Measurements from ENCODE around the gene ATP6AP1. TPM values are rescaled to one million over a fixed set of nuclear protein-coding genes. Genes with fewer than 3 reads are reported as not detected.

The ATP6AP1 gene
- total and polyA plus RNA-seq, 9 of the 15 experiments (the other 6 are each of a cell fraction or from before 2014, with no cell fraction given), result 8.3 to 90.5 (median 52.9) TPM

DNA sequence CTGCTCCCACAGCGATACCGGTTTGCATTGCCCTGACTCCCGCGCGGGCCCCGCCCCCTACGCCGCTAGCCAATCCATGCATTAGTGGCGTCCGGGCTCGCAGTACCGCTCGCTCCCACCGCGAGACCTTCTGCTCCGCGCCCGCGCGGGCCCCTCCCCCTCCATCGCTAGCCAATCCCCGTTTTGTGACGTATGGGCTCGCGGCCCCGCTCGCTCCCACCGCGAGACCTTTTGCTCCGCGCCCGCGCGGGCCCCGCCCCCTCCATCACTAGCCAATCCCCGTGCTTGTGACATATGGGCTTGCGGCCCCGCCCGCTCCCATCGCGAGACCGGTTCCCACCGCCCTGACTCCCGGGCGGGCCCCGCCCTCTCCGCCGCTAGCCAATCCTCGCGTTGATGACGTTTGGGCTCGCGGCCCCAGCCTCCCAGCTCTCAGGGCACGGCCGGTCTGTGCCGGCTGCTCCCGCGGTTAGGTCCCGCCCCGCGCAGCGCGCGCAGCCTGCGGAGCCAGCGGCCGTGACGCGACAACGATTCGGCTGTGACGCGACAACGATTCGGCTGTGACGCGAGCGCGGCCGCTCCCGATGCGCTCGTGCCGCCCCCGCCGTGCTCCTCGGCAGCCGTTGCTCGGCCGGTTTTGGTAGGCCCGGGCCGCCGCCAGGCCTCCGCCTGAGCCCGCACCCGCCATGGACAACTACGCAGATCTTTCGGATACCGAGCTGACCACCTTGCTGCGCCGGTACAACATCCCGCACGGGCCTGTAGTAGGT, 49.5 kb upstream of the ATP6AP1 start, which contains the start of gene EMD (continued):
- TF ChIP-seq, protein P1, sequence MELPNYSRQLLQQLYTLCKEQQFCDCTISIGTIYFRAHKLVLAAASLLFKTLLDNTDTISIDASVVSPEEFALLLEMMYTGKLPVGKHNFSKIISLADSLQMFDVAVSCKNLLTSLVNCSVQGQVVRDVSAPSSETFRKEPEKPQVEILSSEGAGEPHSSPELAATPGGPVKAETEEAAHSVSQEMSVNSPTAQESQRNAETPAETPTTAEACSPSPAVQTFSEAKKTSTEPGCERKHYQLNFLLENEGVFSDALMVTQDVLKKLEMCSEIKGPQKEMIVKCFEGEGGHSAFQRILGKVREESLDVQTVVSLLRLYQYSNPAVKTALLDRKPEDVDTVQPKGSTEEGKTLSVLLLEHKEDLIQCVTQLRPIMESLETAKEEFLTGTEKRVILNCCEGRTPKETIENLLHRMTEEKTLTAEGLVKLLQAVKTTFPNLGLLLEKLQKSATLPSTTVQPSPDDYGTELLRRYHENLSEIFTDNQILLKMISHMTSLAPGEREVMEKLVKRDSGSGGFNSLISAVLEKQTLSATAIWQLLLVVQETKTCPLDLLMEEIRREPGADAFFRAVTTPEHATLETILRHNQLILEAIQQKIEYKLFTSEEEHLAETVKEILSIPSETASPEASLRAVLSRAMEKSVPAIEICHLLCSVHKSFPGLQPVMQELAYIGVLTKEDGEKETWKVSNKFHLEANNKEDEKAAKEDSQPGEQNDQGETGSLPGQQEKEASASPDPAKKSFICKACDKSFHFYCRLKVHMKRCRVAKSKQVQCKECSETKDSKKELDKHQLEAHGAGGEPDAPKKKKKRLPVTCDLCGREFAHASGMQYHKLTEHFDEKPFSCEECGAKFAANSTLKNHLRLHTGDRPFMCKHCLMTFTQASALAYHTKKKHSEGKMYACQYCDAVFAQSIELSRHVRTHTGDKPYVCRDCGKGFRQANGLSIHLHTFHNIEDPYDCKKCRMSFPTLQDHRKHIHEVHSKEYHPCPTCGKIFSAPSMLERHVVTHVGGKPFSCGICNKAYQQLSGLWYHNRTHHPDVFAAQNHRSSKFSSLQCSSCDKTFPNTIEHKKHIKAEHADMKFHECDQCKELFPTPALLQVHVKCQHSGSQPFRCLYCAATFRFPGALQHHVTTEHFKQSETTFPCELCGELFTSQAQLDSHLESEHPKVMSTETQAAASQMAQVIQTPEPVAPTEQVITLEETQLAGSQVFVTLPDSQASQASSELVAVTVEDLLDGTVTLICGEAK (IDR thresholded peaks at IDR 0.05), result no peak
- TF ChIP-seq, protein P1 (CRISPR knock-in tag; IDR thresholded peaks at IDR 0.05), result no peak
- peak; percentile 23 for TF ChIP-seq FOS (IDR thresholded peaks at IDR 0.05; ENCODE audit: extremely low read depth, insufficient read length)
- TF ChIP-seq GATAD2A (IDR thresholded peaks at IDR 0.05), result no peak
- 0 out of 2 replicates have a peak, but pooled peaks have one; percentile 58 for TF ChIP-seq RBM34 (IDR thresholded peaks at IDR 0.05; ENCODE audit: borderline replicate concordance, insufficient read depth, low read length)
- TF ChIP-seq, protein P2, sequence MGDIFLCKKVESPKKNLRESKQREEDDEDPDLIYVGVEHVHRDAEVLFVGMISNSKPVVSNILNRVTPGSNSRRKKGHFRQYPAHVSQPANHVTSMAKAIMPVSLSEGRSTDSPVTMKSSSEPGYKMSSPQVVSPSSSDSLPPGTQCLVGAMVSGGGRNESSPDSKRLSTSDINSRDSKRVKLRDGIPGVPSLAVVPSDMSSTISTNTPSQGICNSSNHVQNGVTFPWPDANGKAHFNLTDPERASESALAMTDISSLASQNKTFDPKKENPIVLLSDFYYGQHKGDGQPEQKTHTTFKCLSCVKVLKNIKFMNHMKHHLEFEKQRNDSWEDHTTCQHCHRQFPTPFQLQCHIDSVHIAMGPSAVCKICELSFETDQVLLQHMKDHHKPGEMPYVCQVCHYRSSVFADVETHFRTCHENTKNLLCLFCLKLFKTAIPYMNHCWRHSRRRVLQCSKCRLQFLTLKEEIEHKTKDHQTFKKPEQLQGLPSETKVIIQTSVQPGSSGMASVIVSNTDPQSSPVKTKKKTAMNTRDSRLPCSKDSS (IDR thresholded peaks at IDR 0.05; ENCODE audit: low read depth, partially characterized antibody), result no peak
- TF ChIP-seq, protein P3, sequence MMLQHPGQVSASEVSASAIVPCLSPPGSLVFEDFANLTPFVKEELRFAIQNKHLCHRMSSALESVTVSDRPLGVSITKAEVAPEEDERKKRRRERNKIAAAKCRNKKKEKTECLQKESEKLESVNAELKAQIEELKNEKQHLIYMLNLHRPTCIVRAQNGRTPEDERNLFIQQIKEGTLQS (IDR thresholded peaks at IDR 0.05), result no peak
- TF ChIP-seq, protein P3 (CRISPR knock-in tag; conservative IDR thresholded peaks at IDR 0.05), result no peak
- TF ChIP-seq KDM5B (IDR thresholded peaks at IDR 0.05; ENCODE audit: insufficient replicate concordance, low read depth, low read length), result peak; percentile 60
- TF ChIP-seq SIN3A (IDR thresholded peaks at IDR 0.05; ENCODE audit: borderline replicate concordance in 2 of 2, control insufficient read depth in 1 of 2, low read depth in 2 of 2, low read length in 2 of 2), result 0 out of 4 replicates have a peak, but pooled peaks of 1 of the 2 experiments have one; percentile 36
- TF ChIP-seq, protein P4, sequence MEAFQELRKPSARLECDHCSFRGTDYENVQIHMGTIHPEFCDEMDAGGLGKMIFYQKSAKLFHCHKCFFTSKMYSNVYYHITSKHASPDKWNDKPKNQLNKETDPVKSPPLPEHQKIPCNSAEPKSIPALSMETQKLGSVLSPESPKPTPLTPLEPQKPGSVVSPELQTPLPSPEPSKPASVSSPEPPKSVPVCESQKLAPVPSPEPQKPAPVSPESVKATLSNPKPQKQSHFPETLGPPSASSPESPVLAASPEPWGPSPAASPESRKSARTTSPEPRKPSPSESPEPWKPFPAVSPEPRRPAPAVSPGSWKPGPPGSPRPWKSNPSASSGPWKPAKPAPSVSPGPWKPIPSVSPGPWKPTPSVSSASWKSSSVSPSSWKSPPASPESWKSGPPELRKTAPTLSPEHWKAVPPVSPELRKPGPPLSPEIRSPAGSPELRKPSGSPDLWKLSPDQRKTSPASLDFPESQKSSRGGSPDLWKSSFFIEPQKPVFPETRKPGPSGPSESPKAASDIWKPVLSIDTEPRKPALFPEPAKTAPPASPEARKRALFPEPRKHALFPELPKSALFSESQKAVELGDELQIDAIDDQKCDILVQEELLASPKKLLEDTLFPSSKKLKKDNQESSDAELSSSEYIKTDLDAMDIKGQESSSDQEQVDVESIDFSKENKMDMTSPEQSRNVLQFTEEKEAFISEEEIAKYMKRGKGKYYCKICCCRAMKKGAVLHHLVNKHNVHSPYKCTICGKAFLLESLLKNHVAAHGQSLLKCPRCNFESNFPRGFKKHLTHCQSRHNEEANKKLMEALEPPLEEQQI (IDR thresholded peaks at IDR 0.05), result no peak
- peak; percentile 68 for TF ChIP-seq MEIS2 (IDR thresholded peaks at IDR 0.05; ENCODE audit: partially characterized antibody)

Measured in K562 (cell line).